NCI-H82 treated with DMSO at 0.1 percent for 48 hours (cell line): ENCODE data around the gene MMEL1.

Experiments used
- DNase-seq: peaks from one replicate; lab custom pipeline; 2025; ENCODE audit not compliant: unreplicated experiment; lab: John Stamatoyannopoulos, UW

The MMEL1 gene

GRCh38 chr1:2643414-2644077 is 10.7 kb upstream of the MMEL1 start:
- no peak for DNase-seq

- DNase-seq, result peak; percentile 85
Measured at GRCh38 chr1:2642560-2643413, 10.0 kb upstream of the MMEL1 start.

GRCh38 chr1:2642131-2642559 is 9.3 kb upstream of the MMEL1 start:
- DNase-seq, result no peak

- no peak for DNase-seq
Measured at GRCh38 chr1:2641381-2642130, 8.7 kb upstream of the MMEL1 start.

- no peak for DNase-seq
Measured at GRCh38 chr1:2640626-2641025, 7.8 kb upstream of the MMEL1 start.

GRCh38 chr1:2639607-2640521 is 7.0 kb upstream of the MMEL1 start:
- no peak for DNase-seq

GRCh38 chr1:2639203-2639602 is 6.4 kb upstream of the MMEL1 start:
- DNase-seq, result no peak

- DNase-seq, result no peak
Measured at GRCh38 chr1:2638466-2639115, 5.8 kb upstream of the MMEL1 start.

GRCh38 chr1:2637442-2638145 is 4.8 kb upstream of the MMEL1 start:
- no peak for DNase-seq

- no peak for DNase-seq
Measured at GRCh38 chr1:2636733-2637132, 3.9 kb upstream of the MMEL1 start.

GRCh38 chr1:2635361-2636010 is 2.7 kb upstream of the MMEL1 start:
- no peak for DNase-seq

GRCh38 chr1:2633936-2634491 is 1.2 kb upstream of the MMEL1 start:
- DNase-seq, result no peak

GRCh38 chr1:2633366-2633935 is 635 bp upstream of the MMEL1 start:
- no peak for DNase-seq

- no peak for DNase-seq
Measured at GRCh38 chr1:2632051-2632430, 775 bp downstream of the MMEL1 start.

GRCh38 chr1:2631136-2632050 is 1.4 kb downstream of the MMEL1 start:
- no peak for DNase-seq

GRCh38 chr1:2630498-2631135 is 2.2 kb downstream of the MMEL1 start:
- DNase-seq, result no peak
